Common myeloid progenitor, CD34-positive (primary cell): Measurements from ENCODE around the gene BAG5.

Experiments
- CTCF ChIA-PET: fragments of 350-600 bp; sonication (Branson Sonifier 250); formaldehyde crosslinking; loops from one replicate; lab custom pipeline; 2021; ENCODE audit warnings: antibody characterized with exemption; lab: Charles Lee
- POLR2A ChIA-PET: fragments of 350-600 bp; sonication (Branson Sonifier 250); formaldehyde crosslinking; loops from one replicate; lab custom pipeline; 2021; ENCODE audit warnings: antibody characterized with exemption; lab: Charles Lee
- DNase-seq, 3 donors: peaks; one replicate each; pipeline versions ENCODE4 v3.0.0 to v3.0.0-alpha.2; 2013
- H3K27ac ChIP-seq, 2 experiments: 1 replicate in 1 of 2; 2 replicates in 1 of 2; pipeline ENCODE4 v1.7.0; 2013; ENCODE audit warnings: inconsistent platforms in 2 of 2, low read length in 2 of 2, mild to moderate bottlenecking in 2 of 2, low read depth in 1 of 2, moderate library complexity in 1 of 2; ENCODE audit not compliant: severe bottlenecking in 2 of 2, insufficient read depth in 1 of 2, poor library complexity in 1 of 2
- H3K27me3 ChIP-seq, 5 experiments: replicated peaks in 2 of 5; 1 replicate in 3 of 5; 2 replicates in 2 of 5; pipeline versions ENCODE4 v1.6.1 to v1.7.0; 2013; ENCODE audit warnings: low read length in 4 of 5, mild to moderate bottlenecking in 2 of 5, moderate library complexity in 2 of 5, inconsistent platforms in 1 of 5; ENCODE audit not compliant: insufficient read depth in 5 of 5, control insufficient read depth in 4 of 5
- H3K36me3 ChIP-seq, 4 experiments: 1 replicate in 2 of 4; 2 replicates in 2 of 4; pipeline versions ENCODE4 v1.6.1 to v1.7.0; 2013; ENCODE audit warnings: low read length in 3 of 4, control low read depth in 1 of 4, mild to moderate bottlenecking in 1 of 4; ENCODE audit not compliant: control insufficient read depth in 4 of 4, insufficient read depth in 4 of 4
- H3K4me1 ChIP-seq, 4 experiments: 1 replicate in 3 of 4; 2 replicates in 1 of 4; pipeline versions ENCODE4 v1.6.1 to v1.7.1; 2013; ENCODE audit warnings: low read length in 3 of 4, mild to moderate bottlenecking in 3 of 4, control low read depth in 1 of 4, inconsistent platforms in 1 of 4, moderate library complexity in 1 of 4; ENCODE audit not compliant: control insufficient read depth in 4 of 4, insufficient read depth in 4 of 4; ENCODE audit errors: control extremely low read depth in 1 of 4
- H3K4me3 ChIP-seq, 7 experiments: 1 replicate in 4 of 7; 2 replicates in 3 of 7; pipeline versions ENCODE4 v1.5.1 to v1.7.0; 2013; ENCODE audit warnings: mild to moderate bottlenecking in 7 of 7, low read length in 6 of 7, moderate library complexity in 6 of 7, inconsistent platforms in 2 of 7, low read depth in 2 of 7, control low read depth in 1 of 7; ENCODE audit not compliant: insufficient read depth in 4 of 7, control insufficient read depth in 1 of 7; ENCODE audit errors: extremely low read depth in 1 of 7
- H3K9me3 ChIP-seq, 5 experiments: 1 replicate in 4 of 5; 2 replicates in 1 of 5; pipeline versions ENCODE4 v1.6.1 to v1.7.1; 2013; ENCODE audit warnings: low read length in 4 of 5, mild to moderate bottlenecking in 2 of 5, inconsistent platforms in 1 of 5, low read depth in 1 of 5, moderate library complexity in 1 of 5; ENCODE audit not compliant: control insufficient read depth in 4 of 5, insufficient read depth in 2 of 5; ENCODE audit errors: control extremely low read depth in 1 of 5
- WGBS: methylation state at CpG from one replicate; pipeline ENCODE4 v1.1.5; 2013; ENCODE audit not compliant: insufficient coverage; 5-methylcytosine and 5-hydroxymethylcytosine counted together

Gene BAG5

DNA sequence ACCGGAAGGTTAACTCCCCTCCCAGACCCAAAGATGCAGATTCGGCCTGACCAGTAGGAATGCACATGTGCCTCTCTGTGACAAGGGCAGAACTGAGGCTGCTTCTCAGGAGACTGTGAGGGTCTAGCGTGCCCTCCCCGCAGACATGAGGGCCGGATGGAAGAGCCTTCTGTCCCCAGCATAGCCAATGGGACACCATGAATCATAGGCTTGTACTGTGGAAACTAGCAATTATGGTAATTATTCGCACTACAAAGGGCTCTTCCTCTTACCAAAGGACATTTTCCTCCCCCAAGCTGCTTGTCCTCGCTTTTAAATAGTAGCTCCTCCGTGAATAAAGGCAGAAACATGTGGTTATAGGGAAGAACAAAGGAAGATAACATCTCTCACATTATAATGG, 6.5 kb upstream of the BAG5 start:
- POLR2A ChIA-PET, result interaction anchor here (0.7 kb wide), 1 partner anchor 124 kb away, joined by 3 read pairs; no protein-coding TSS in a partner anchor

GRCh38 chr14:103563844-103564505, 1.5 kb upstream of the BAG5 start:
- Histone ChIP-seq H3K27ac (peak overlapping the region; percentile 78 to 93), H3K36me3 (peaks cover 2 to 19% (median 13%) of the 10 kb centered on the region in 4 experiments), H3K4me1 (peaks cover 11 to 30% (median 25%) of the 10 kb centered on the region in 4 experiments), H3K9me3 (no peaks in the 10 kb centered on the region), H3K4me3 (peak overlapping the region in 6 of 7 experiments; percentile 92 to 99 (median 94)), H3K27me3 (no peaks in the 10 kb centered on the region)
- ChIA-PET POLR2A (interaction anchor here (0.9 kb wide), 1 partner anchor 114 kb away, joined by 3 read pairs; no protein-coding TSS in a partner anchor), CTCF (interaction anchor here (0.7 to 1.3 kb wide), 5 partner anchors 10 to 118 kb away, joined by 3 to 8 read pairs (median 3); no protein-coding TSS in a partner anchor)
- 82% methylated on average over 15 of the region's 21 CpGs for WGBS
- peak in 2 of 3 donors; percentile 38 to 40 for DNase-seq

More for the DNA sequence above, 6.5 kb upstream of the BAG5 start:
- H3K9me3 ChIP-seq, result no peaks in the 10 kb centered on the region
- peaks cover 0 to 4% (median 3%) of the 10 kb centered on the region in 4 experiments for H3K36me3 ChIP-seq
- H3K4me1 ChIP-seq, result peaks cover 0 to 4% (median 2%) of the 10 kb centered on the region in 4 experiments
- no peak overlapping the region for H3K4me3 ChIP-seq
- no peak for DNase-seq
- CTCF ChIA-PET, result interaction anchor here (0.9 to 1.5 kb wide), 3 partner anchors 69 to 111 kb away, joined by 3 to 7 read pairs (median 5); no protein-coding TSS in a partner anchor
- no peak overlapping the region for H3K27ac ChIP-seq
- no peaks in the 10 kb centered on the region for H3K27me3 ChIP-seq
- 92% methylated on average over 4 of the region's 8 CpGs for WGBS

DNA sequence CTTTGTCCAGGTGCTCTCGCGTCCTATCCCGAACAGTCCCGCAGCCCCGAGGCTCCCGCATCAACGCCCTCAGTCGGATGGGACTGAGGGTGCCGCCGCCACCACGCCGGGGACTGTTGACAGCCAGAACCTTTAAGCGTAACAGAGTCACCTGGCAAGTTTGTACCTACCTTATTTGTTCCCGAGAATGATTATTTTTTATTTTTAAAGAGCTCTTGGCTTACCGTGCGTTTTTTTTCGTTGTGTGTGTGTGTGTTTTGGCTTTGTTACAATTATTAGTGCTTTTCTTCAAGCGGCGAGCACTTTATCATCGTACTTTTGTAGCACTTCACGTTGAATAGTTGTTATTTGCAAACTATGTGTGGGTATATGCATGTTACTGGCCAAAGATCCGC, 766 bp upstream of the BAG5 start:
- no peaks in the 10 kb centered on the region for H3K27me3 ChIP-seq
- peaks cover 2 to 26% (median 19%) of the 10 kb centered on the region in 4 experiments for H3K36me3 ChIP-seq
- peak overlapping the region; percentile 78 to 93 for H3K27ac ChIP-seq
- ChIA-PET CTCF (interaction anchor here (1.1 kb wide), 1 partner anchor 11 kb away, joined by 3 read pairs; no protein-coding TSS in a partner anchor), POLR2A (interaction anchor here (0.9 kb wide), 1 partner anchor 115 kb away, joined by 3 read pairs; no protein-coding TSS in a partner anchor)
- H3K4me1 ChIP-seq, result peaks cover 11 to 30% (median 25%) of the 10 kb centered on the region in 4 experiments
- no peak for DNase-seq
- peak overlapping the region; percentile 66 to 99 (median 94) for H3K4me3 ChIP-seq
- WGBS, result 2% methylated on average over 21 of the region's 22 CpGs
- H3K9me3 ChIP-seq, result no peaks in the 10 kb centered on the region

- Histone ChIP-seq H3K9me3 (no peaks in the 10 kb centered on the region), H3K4me1 (peaks cover 11 to 30% (median 25%) of the 10 kb centered on the region in 4 experiments), H3K27me3 (no peaks in the 10 kb centered on the region), H3K4me3 (peak overlapping the region; percentile 66 to 99 (median 94)), H3K36me3 (peaks cover 2 to 34% (median 25%) of the 10 kb centered on the region in 4 experiments), H3K27ac (peak overlapping the region; percentile 78 to 93)
- DNase-seq, result peak in 1 of 3 donors; percentile 63
- POLR2A ChIA-PET, result interaction anchor here (0.7 to 1.1 kb wide), 3 partner anchors 14 to 794 kb away, joined by 3 to 7 read pairs (median 3); no protein-coding TSS in a partner anchor
- CTCF ChIA-PET, result interaction anchor here (1.1 to 1.6 kb wide), 4 partner anchors 9 to 45 kb away, joined by 4 to 5 read pairs (median 4); no protein-coding TSS in a partner anchor
- 0% methylated on average over 24 of the region's 25 CpGs for WGBS
These were observed 353 bp downstream of the BAG5 start for GRCh38 chr14:103562179-103562428.

DNA sequence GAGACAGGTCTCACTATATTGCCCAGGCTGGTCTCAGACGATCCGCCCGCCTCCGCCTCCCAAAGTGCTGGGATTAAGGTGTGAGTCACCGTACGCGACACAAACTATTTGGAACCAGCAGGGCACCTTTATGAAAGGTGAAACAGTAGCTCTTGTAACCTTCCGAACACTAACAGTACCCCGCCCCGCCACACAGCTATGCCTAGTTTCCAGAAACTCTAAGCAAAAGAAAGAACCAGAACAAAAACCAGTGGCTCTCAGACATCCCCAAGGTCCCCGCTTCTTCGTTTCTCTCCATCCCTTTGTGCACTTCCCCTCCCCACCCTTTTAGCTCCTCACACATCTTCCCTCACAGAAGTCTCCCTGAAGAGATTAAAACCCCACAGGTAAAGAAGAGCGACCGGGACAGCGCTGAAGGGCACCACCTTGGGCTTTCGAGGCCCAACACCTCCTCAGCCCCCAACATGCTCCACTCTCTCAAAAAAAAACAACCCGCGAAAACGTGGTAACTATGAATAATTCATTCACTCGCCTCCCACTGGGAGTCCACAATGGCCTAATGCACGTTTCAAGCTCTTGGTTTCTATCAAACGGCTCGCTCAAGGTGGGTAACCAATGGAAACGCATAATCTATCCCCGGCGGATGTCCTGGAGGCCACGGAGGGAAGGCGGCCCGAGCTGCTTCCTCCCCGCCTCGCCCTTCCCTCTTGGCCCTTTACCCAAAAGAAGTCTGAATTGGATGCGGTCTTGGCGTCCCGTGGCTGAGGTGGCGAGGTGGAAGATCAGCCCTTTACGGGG, 877 bp downstream of the BAG5 start:
- 6% methylated on average over 27 of the region's 36 CpGs for WGBS
- peaks cover 2 to 36% (median 27%) of the 10 kb centered on the region in 4 experiments for H3K36me3 ChIP-seq
- CTCF ChIA-PET, result interaction anchor here (1.1 to 1.6 kb wide), 6 partner anchors 9 to 118 kb away, joined by 3 to 5 read pairs (median 4); no protein-coding TSS in a partner anchor
- H3K4me1 ChIP-seq, result peaks cover 11 to 30% (median 25%) of the 10 kb centered on the region in 4 experiments
- H3K4me3 ChIP-seq, result peak overlapping the region; percentile 66 to 99 (median 94)
- peak; percentile 74 to 89 (median 83) for DNase-seq
- no peaks in the 10 kb centered on the region for H3K27me3 ChIP-seq
- H3K9me3 ChIP-seq, result no peaks in the 10 kb centered on the region
- POLR2A ChIA-PET, result interaction anchor here (0.7 to 1.1 kb wide), 3 partner anchors 15 to 793 kb away, joined by 3 to 7 read pairs (median 3); no protein-coding TSS in a partner anchor
- H3K27ac ChIP-seq, result peak overlapping the region; percentile 78 to 93

- Histone ChIP-seq H3K27ac (peak overlapping the region; percentile 78 to 93), H3K4me3 (peak overlapping the region in 4 of 7 experiments; percentile 92 to 99 (median 96)), H3K4me1 (peaks cover 11 to 30% (median 25%) of the 10 kb centered on the region in 4 experiments), H3K9me3 (no peaks in the 10 kb centered on the region), H3K36me3 (peaks cover 2 to 38% (median 27%) of the 10 kb centered on the region in 4 experiments), H3K27me3 (no peaks in the 10 kb centered on the region)
- WGBS, result 73% methylated on average over 6 of the region's 8 CpGs
- DNase-seq, result no peak
- ChIA-PET CTCF (interaction anchor here (1.1 to 1.4 kb wide), 4 partner anchors 13 to 119 kb away, joined by 3 to 5 read pairs (median 4); no protein-coding TSS in a partner anchor), POLR2A (no interaction called here)
These were observed 1.8 kb downstream of the BAG5 start for GRCh38 chr14:103560691-103561090.
